Esophagus squamous epithelium (tissue), 5 donors: ENCODE data around the gene HM13. TPM values are rescaled to one million over a fixed set of nuclear protein-coding genes. Genes with fewer than 3 reads are reported as not detected.

Experiments
- DNase-seq: peaks from one replicate; lab custom pipeline; 2025; lab: John Stamatoyannopoulos, UW
- H3K27ac ChIP-seq, 4 donors: fragments of 200-600 bp; sonication (generic); one replicate each; pipeline ENCODE4 v1.5.1; 2016 to 2019; ENCODE audit warnings: mild to moderate bottlenecking in 1 of 4
- H3K27me3 ChIP-seq, 4 donors: fragments of 200-600 bp; sonication (generic); 1 replicate in 3 of 4; 2 replicates in 1 of 4; pipeline versions ENCODE4 v1.5.1 to v1.6.0; 2017 to 2021; ENCODE audit warnings: antibody characterized with exemption in 1 of 4
- H3K36me3 ChIP-seq, 3 donors: fragments of 200-600 bp; sonication (generic); one replicate each; pipeline ENCODE4 v1.5.1; 2016 to 2019
- H3K4me1 ChIP-seq, 3 donors: fragments of 200-600 bp; sonication (generic); one replicate each; pipeline ENCODE4 v1.5.1; 2017 to 2019
- H3K4me3 ChIP-seq, 4 donors: fragments of 200-600 bp; sonication (generic); 1 replicate in 3 of 4; 2 replicates in 1 of 4; pipeline ENCODE4 v1.5.1; 2016 to 2019; ENCODE audit warnings: mild to moderate bottlenecking in 2 of 4, moderate library complexity in 1 of 4
- H3K9me3 ChIP-seq, 3 donors: fragments of 200-600 bp; sonication (generic); one replicate each; pipeline ENCODE4 v1.5.1; 2016 to 2019
- CTCF ChIP-seq, 6 experiments: fragments of 450-650 bp in 4 of 6; fragments of 200-600 bp in 2 of 6; sonication (generic) in 2 of 6; IDR thresholded peaks; one replicate each; pipeline ENCODE4 v1.5.1; 2016 to 2019; ENCODE audit warnings: antibody characterized with exemption in 6 of 6, mild to moderate bottlenecking in 4 of 6, moderate library complexity in 4 of 6
- POLR2A ChIP-seq, 4 donors: fragments of 450-650 bp; IDR thresholded peaks; one replicate each; pipeline ENCODE4 v1.6.1; 2017; ENCODE audit warnings: antibody characterized with exemption in 4 of 4, mild to moderate bottlenecking in 4 of 4, moderate library complexity in 3 of 4
- WGBS, 2 donors: methylation state at CpG; one replicate each; pipeline ENCODE4 v1.1.5; 2018; 5-methylcytosine and 5-hydroxymethylcytosine counted together
- intact Hi-C: fragments of 100-400 bp; cut with DNase I; formaldehyde crosslinking; loops from one replicate; pipeline ENCODE4 v1.15.0; 2022
- total RNA-seq, 4 donors: library from RNA; depleted of rRNA; stranded (reverse); fragments of >200 nt; gene quantifications; one replicate each; pipeline ENCODE4 v1.1.0, GENCODE V29; 2016
- donor health status: DM: yes; HTN: yes; CAD: no.

HM13 gene
- total RNA-seq, 4 donors from 2014 or later = 76.3 to 162 (median 108) TPM

GRCh38 chr20:31596831-31597480 is 82.7 kb downstream of the HM13 start:
- intact Hi-C loops = no loop called here
- TF ChIP-seq CTCF (IDR thresholded peaks at IDR 0.05) = no peak
- TF ChIP-seq POLR2A (IDR thresholded peaks at IDR 0.05) = no peak
- H3K27ac ChIP-seq = peak overlapping the region; percentile 89 to 94 (median 91)
- peaks cover 7 to 52% (median 33%) of the 10 kb centered on the region in 3 donors for H3K4me1 ChIP-seq
- DNase-seq = no peak
- H3K4me3 ChIP-seq = no peak overlapping the region
- no peaks in the 10 kb centered on the region for H3K36me3 ChIP-seq
- H3K27me3 ChIP-seq = no peaks in the 10 kb centered on the region
- H3K9me3 ChIP-seq = no peaks in the 10 kb centered on the region
- 75 to 86% methylated on average over 3 to 4 of the region's 4 CpGs for WGBS, 2 donors

GRCh38 chr20:31597481-31597855 is 83.2 kb downstream of the HM13 start:
- Histone ChIP-seq H3K27ac (peak overlapping the region; percentile 89 to 94 (median 91)), H3K4me1 (peaks cover 7 to 56% (median 35%) of the 10 kb centered on the region in 3 donors), H3K27me3 (no peaks in the 10 kb centered on the region), H3K4me3 (no peak overlapping the region), H3K36me3 (no peaks in the 10 kb centered on the region), H3K9me3 (no peaks in the 10 kb centered on the region)
- DNase-seq = no peak
- 68 to 83% methylated on average over 2 of the region's 2 CpGs for WGBS, 2 donors
- intact Hi-C loops = no loop called here
- TF ChIP-seq CTCF (IDR thresholded peaks at IDR 0.05) = no peak
- TF ChIP-seq POLR2A (IDR thresholded peaks at IDR 0.05) = no peak

GRCh38 chr20:31602431-31602778 is 88.2 kb downstream of the HM13 start:
- TF ChIP-seq POLR2A (IDR thresholded peaks at IDR 0.05) (no peak), CTCF (IDR thresholded peaks at IDR 0.05) (no peak)
- DNase-seq = no peak
- WGBS, 2 donors = 55 to 76% methylated on average over 4 of the region's 4 CpGs
- Histone ChIP-seq H3K27me3 (peaks cover 0 to 3% (median 0%) of the 10 kb centered on the region in 4 donors), H3K27ac (peak overlapping the region in 3 of 4 donors; percentile 94 to 97 (median 94)), H3K4me3 (no peak overlapping the region), H3K4me1 (peaks cover 18 to 54% (median 20%) of the 10 kb centered on the region in 3 donors), H3K36me3 (peaks cover 0 to 8% (median 0%) of the 10 kb centered on the region in 3 donors), H3K9me3 (no peaks in the 10 kb centered on the region)
- intact Hi-C loops = no loop called here

GRCh38 chr20:31602779-31603441 is 88.7 kb downstream of the HM13 start:
- WGBS, 2 donors = 61 to 65% methylated on average over 15 to 16 of the region's 17 CpGs
- H3K9me3 ChIP-seq = no peaks in the 10 kb centered on the region
- intact Hi-C loops = no loop called here
- no peak for DNase-seq
- peaks cover 19 to 58% (median 20%) of the 10 kb centered on the region in 3 donors for H3K4me1 ChIP-seq
- no peak overlapping the region for H3K4me3 ChIP-seq
- H3K27me3 ChIP-seq = peaks cover 0 to 3% (median 0%) of the 10 kb centered on the region in 4 donors
- peaks cover 0 to 8% (median 0%) of the 10 kb centered on the region in 3 donors for H3K36me3 ChIP-seq
- H3K27ac ChIP-seq = peak overlapping the region; percentile 94 to 97 (median 96)
- no peak for TF ChIP-seq POLR2A (IDR thresholded peaks at IDR 0.05)
- no peak for TF ChIP-seq CTCF (IDR thresholded peaks at IDR 0.05)
